ENCODE measurements around the gene WDR37.

Gene WDR37

GRCh38 chr10:1121271-1121970 lies 65.2 kb downstream of the WDR37 start:
- H3K4me3 ChIP-seq (replicated peaks in 1 of 2; ENCODE audit: low read depth in 2 of 2, low read length in 2 of 2): no peak overlapping the region
- TF ChIP-seq CTCF (IDR thresholded peaks at IDR 0.05; ENCODE audit: low read depth, low read length): no peak
- no peak for DNase-seq (ENCODE audit: low read depth in 2 of 2)

GRCh38 chr10:1122349-1122748 lies 66.2 kb downstream of the WDR37 start:
- no peak for TF ChIP-seq CTCF (IDR thresholded peaks at IDR 0.05; ENCODE audit: low read depth, low read length)
- no peak overlapping the region for H3K4me3 ChIP-seq (replicated peaks in 1 of 2; ENCODE audit: low read depth in 2 of 2, low read length in 2 of 2)
- no peak for DNase-seq (ENCODE audit: low read depth in 2 of 2)

GRCh38 chr10:1123198-1123597 lies 67.0 kb downstream of the WDR37 start:
- peak; percentile 18 to 71 for DNase-seq (ENCODE audit: low read depth in 2 of 2)
- no peak overlapping the region for H3K4me3 ChIP-seq (replicated peaks in 1 of 2; ENCODE audit: low read depth in 2 of 2, low read length in 2 of 2)
- TF ChIP-seq CTCF (IDR thresholded peaks at IDR 0.05; ENCODE audit: low read depth, low read length): no peak

- no peak for DNase-seq (ENCODE audit: low read depth in 2 of 2)
- no peak overlapping the region for H3K4me3 ChIP-seq (replicated peaks in 1 of 2; ENCODE audit: low read depth in 2 of 2, low read length in 2 of 2)
- TF ChIP-seq CTCF (IDR thresholded peaks at IDR 0.05; ENCODE audit: low read depth, low read length): no peak
Observed at GRCh38 chr10:1123972-1124371, 67.8 kb downstream of the WDR37 start.

GRCh38 chr10:1124796-1125195 lies 68.6 kb downstream of the WDR37 start:
- DNase-seq (ENCODE audit: low read depth in 2 of 2): no peak
- H3K4me3 ChIP-seq (replicated peaks in 1 of 2; ENCODE audit: low read depth in 2 of 2, low read length in 2 of 2): no peak overlapping the region
- TF ChIP-seq CTCF (IDR thresholded peaks at IDR 0.05; ENCODE audit: low read depth, low read length): no peak

GRCh38 chr10:1126461-1126860 lies 70.3 kb downstream of the WDR37 start:
- TF ChIP-seq CTCF (IDR thresholded peaks at IDR 0.05; ENCODE audit: low read depth, low read length): no peak
- no peak overlapping the region for H3K4me3 ChIP-seq (replicated peaks in 1 of 2; ENCODE audit: low read depth in 2 of 2, low read length in 2 of 2)
- no peak for DNase-seq (ENCODE audit: low read depth in 2 of 2)

GRCh38 chr10:1127629-1128028 lies 71.4 kb downstream of the WDR37 start:
- DNase-seq (ENCODE audit: low read depth in 2 of 2): no peak
- H3K4me3 ChIP-seq (replicated peaks in 1 of 2; ENCODE audit: low read depth in 2 of 2, low read length in 2 of 2): no peak overlapping the region

More at GRCh38 chr10:1127629-1128028, 71.4 kb downstream of the WDR37 start:
- TF ChIP-seq CTCF (IDR thresholded peaks at IDR 0.05; ENCODE audit: low read depth, low read length): no peak
